HG03442 (cell line): ENCODE measurements around the gene APP.

Experiments
- ATAC-seq: cut with Tn5 transposase; IDR thresholded peaks from one replicate; pipeline ENCODE4 v1.9.1; 2021; ENCODE audit warnings: mild to moderate bottlenecking, moderate library complexity; ENCODE audit not compliant: unreplicated experiment

APP gene

DNA sequence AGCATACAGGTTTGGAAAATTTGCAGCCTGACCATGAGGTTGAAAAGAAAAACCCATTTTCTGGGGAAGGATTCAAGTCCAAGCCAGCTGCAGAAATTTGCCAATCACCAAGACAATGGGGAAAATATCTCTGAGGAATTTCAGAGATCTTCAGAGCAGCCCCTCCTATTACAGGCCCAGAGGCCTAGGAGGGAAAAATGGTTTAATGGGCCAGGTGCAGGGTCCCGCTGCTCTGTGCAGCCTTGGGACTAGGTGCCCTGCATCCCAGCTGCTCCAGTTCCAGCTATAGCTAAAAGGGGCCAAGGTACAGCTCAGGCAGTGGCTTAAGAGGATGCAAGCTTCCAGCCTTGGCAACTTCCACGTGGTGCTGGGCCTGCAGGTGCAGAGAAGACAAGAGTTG is 322.3 kb downstream of the APP start:
- no peak for ATAC-seq

- no peak for ATAC-seq
Measured at GRCh38 chr21:25845729-25846256, 324.8 kb downstream of the APP start.

- no peak for ATAC-seq
Measured at GRCh38 chr21:25842925-25843324, 327.6 kb downstream of the APP start.

GRCh38 chr21:25838809-25839208 is 331.8 kb downstream of the APP start:
- no peak for ATAC-seq

- no peak for ATAC-seq
Measured at GRCh38 chr21:25837533-25838265, 332.9 kb downstream of the APP start.

DNA sequence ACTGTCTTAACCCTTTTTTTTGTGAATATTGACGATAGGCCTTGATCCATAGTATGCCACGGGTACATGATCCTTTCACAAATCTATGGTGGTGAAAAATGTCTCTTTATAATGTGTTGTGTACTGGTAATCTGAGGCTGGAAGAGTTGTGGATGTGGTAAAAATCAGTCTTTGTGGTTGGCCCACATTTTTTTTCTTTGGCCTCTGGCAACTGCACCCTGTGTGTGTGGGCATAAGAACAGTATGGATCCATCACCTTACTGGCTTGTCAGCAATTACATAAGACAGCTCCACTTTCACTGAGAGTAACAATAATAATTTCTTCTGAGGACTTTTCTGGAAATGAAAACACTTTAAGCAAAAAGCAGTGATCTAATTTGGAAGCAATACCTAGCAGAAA is 334.2 kb downstream of the APP start:
- ATAC-seq = no peak

- no peak for ATAC-seq
Measured at GRCh38 chr21:25834381-25834780, 336.2 kb downstream of the APP start.

DNA sequence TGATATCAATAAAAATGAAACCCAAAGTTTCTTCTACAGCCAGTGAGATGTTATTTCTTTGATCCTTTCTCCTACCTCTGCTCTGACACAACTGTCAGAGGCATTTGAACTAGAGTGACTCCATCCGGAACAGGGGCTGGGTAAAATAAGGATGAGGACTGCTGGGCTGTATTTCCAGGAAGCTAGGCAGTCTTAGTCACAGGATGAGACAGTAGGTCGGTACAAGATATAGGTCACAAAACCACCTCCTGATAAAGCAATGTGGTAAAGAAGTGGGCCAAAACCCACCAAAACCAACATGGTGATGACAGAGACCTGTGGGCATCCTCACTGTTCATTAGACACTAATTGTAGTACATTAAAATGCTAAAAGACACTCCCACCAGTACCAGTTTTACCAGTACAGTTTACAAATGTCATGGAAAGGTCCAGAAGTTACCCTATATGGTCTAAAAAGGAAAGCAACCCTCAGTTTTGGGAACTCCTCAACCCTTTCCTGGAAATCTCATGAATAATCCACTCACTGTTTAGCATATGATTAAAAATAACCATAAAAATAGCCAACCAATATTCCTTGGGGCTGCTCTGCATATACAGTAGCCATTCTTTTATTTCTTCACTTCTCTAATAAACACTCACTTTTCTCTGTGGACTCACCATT is 339.1 kb downstream of the APP start:
- no peak for ATAC-seq
